H1 (cell line): ENCODE measurements around the gene TNFAIP8. TPM values are rescaled to one million over a fixed set of nuclear protein-coding genes. Genes with fewer than 3 reads are reported as not detected.

Experiments
- CTCF ChIA-PET: fragments of 300-600 bp; sonication (Branson Sonifier 250); formaldehyde crosslinking; loops from one replicate; lab custom pipeline; 2021; ENCODE audit not compliant: partially characterized antibody; lab: Charles Lee
- POLR2A ChIA-PET: fragments of 300-600 bp; sonication (Branson Sonifier 250); formaldehyde crosslinking; loops from one replicate; lab custom pipeline; 2021; ENCODE audit warnings: inconsistent platforms; ENCODE audit not compliant: partially characterized antibody; lab: Charles Lee
- DNase-seq, 2 experiments: peaks; one replicate each; pipeline versions ENCODE4 v3.0.0 to v3.0.0-alpha.2; 2010 to 2022; ENCODE audit warnings: low spot score in 2 of 2, low read depth in 1 of 2, mixed read lengths in 1 of 2
- FAIRE-seq: peaks from 2 replicates; lab custom pipeline; 2011; peaks lifted over from hg19 to GRCh38; lab: Jason Lieb, UNC
- H2AFZ ChIP-seq: 2 replicates; pipeline ENCODE4 v1.8.1; 2012; ENCODE audit warnings: low read length, inconsistent platforms
- H2AK5ac ChIP-seq: 2 replicates; pipeline ENCODE4 v1.6.1; 2013; ENCODE audit warnings: low read depth, low read length
- H2BK120ac ChIP-seq: replicated peaks from 2 replicates; pipeline ENCODE3; 2013; ENCODE audit warnings: low read depth, low read length, inconsistent platforms
- H2BK12ac ChIP-seq: 2 replicates; pipeline ENCODE4 v1.6.1; 2013; ENCODE audit warnings: low read depth, low read length
- H2BK15ac ChIP-seq: 2 replicates; pipeline ENCODE4 v1.6.1; 2013; ENCODE audit warnings: low read length
- H2BK20ac ChIP-seq: 2 replicates; pipeline ENCODE4 v1.6.1; 2013; ENCODE audit warnings: low read length
- H2BK5ac ChIP-seq: 2 replicates; pipeline ENCODE4 v1.6.1; 2013; ENCODE audit warnings: low read depth, low read length
- H3K14ac ChIP-seq: 2 replicates; pipeline ENCODE4 v1.6.1; 2013; ENCODE audit warnings: inconsistent platforms; ENCODE audit not compliant: insufficient read length
- H3K18ac ChIP-seq: 2 replicates; pipeline ENCODE4 v1.6.1; 2013; ENCODE audit warnings: low read length; ENCODE audit errors: extremely low read depth
- H3K23ac ChIP-seq: 2 replicates; pipeline ENCODE4 v1.6.1; 2013; ENCODE audit warnings: inconsistent platforms; ENCODE audit not compliant: insufficient read length
- H3K23me2 ChIP-seq: 2 replicates; pipeline ENCODE4 v1.6.1; 2013; ENCODE audit warnings: low read depth, low read length
- H3K27ac ChIP-seq: 2 replicates; pipeline ENCODE4 v1.6.1; 2011; ENCODE audit warnings: low read depth, low read length, inconsistent platforms
- H3K27me3 ChIP-seq, 4 experiments: replicated peaks in 1 of 4; 1 replicate in 1 of 4; 2 replicates in 3 of 4; pipeline versions ENCODE4 v1.6.1 to v1.8.1; 2011 to 2013; ENCODE audit warnings: low read length in 3 of 4, mild to moderate bottlenecking in 3 of 4, inconsistent platforms in 2 of 4, mixed read lengths in 2 of 4, moderate library complexity in 1 of 4; ENCODE audit not compliant: control insufficient read depth in 3 of 4, insufficient read depth in 3 of 4; ENCODE audit errors: extremely low read depth in 1 of 4
- H3K36me3 ChIP-seq, 4 experiments: 2 replicates each; pipeline versions ENCODE4 v1.6.1 to v1.8.1; 2011 to 2013; ENCODE audit warnings: mild to moderate bottlenecking in 4 of 4, low read length in 3 of 4, moderate library complexity in 2 of 4, control low read depth in 1 of 4, inconsistent platforms in 1 of 4; ENCODE audit not compliant: insufficient read depth in 4 of 4, control insufficient read depth in 2 of 4
- H3K4ac ChIP-seq: replicated peaks from 2 replicates; pipeline ENCODE3; 2013; ENCODE audit warnings: low read length, low read depth, mixed read lengths, inconsistent platforms; ENCODE audit not compliant: insufficient read length
- H3K4me1 ChIP-seq, 4 experiments: replicated peaks in 1 of 4; 1 replicate in 1 of 4; 2 replicates in 3 of 4; pipeline versions ENCODE4 v1.6.1 to v1.8.1; 2011 to 2013; ENCODE audit warnings: low read length in 3 of 4, inconsistent platforms in 2 of 4, mixed read lengths in 1 of 4; ENCODE audit not compliant: insufficient read depth in 4 of 4, control insufficient read depth in 3 of 4
- H3K4me2 ChIP-seq, 2 experiments: 2 replicates each; pipeline versions ENCODE4 v1.6.1 to v1.8.1; 2011 to 2013; ENCODE audit warnings: low read depth in 2 of 2, low read length in 2 of 2, control low read depth in 1 of 2, inconsistent platforms in 1 of 2, mild to moderate bottlenecking in 1 of 2; ENCODE audit not compliant: insufficient read depth in 1 of 2
- H3K4me3 ChIP-seq, 4 experiments: fragments of 200-600, 300-600 bp in 1 of 4; sonication (generic), shearing (Covaris generic), sonication (Bioruptor Twin) in 1 of 4; 2 replicates each; pipeline versions ENCODE4 v1.5.1 to v1.8.1; 2011 to 2016; ENCODE audit warnings: low read length in 4 of 4, low read depth in 3 of 4, control low read depth in 2 of 4, inconsistent platforms in 2 of 4, mild to moderate bottlenecking in 2 of 4, mixed read lengths in 1 of 4, moderate library complexity in 1 of 4; ENCODE audit not compliant: insufficient read depth in 2 of 4; ENCODE audit errors: extremely low read depth in 1 of 4
- H3K56ac ChIP-seq: replicated peaks from 2 replicates; pipeline ENCODE3; 2013; ENCODE audit warnings: low read depth, mild to moderate bottlenecking, mixed read lengths, low read length, inconsistent platforms; ENCODE audit not compliant: insufficient read length
- H3K79me1 ChIP-seq: 2 replicates; pipeline ENCODE4 v1.6.1; 2013; ENCODE audit warnings: low read depth, low read length, control low read depth
- H3K79me2 ChIP-seq, 2 experiments: 2 replicates each; pipeline versions ENCODE4 v1.6.1 to v1.8.1; 2012 to 2013; ENCODE audit warnings: low read length in 2 of 2, mild to moderate bottlenecking in 2 of 2, inconsistent platforms in 1 of 2; ENCODE audit not compliant: insufficient read depth in 2 of 2, control insufficient read depth in 1 of 2
- H3K9ac ChIP-seq, 4 experiments: replicated peaks in 1 of 4; 1 replicate in 1 of 4; 2 replicates in 3 of 4; pipeline versions ENCODE4 v1.6.1 to v1.8.1; 2011 to 2013; ENCODE audit warnings: low read depth in 3 of 4, low read length in 3 of 4, control low read depth in 2 of 4, mild to moderate bottlenecking in 2 of 4, moderate library complexity in 2 of 4, inconsistent platforms in 1 of 4; ENCODE audit errors: extremely low read depth in 1 of 4
- H3K9me3 ChIP-seq, 2 experiments: 2 replicates each; pipeline versions ENCODE4 v1.6.1 to v1.8.1; 2012 to 2013; ENCODE audit warnings: mild to moderate bottlenecking in 2 of 2, moderate library complexity in 2 of 2, control low read depth in 1 of 2, inconsistent platforms in 1 of 2, low read depth in 1 of 2, low read length in 1 of 2, mixed read lengths in 1 of 2; ENCODE audit not compliant: insufficient read depth in 2 of 2
- H4K20me1 ChIP-seq, 2 experiments: replicated peaks in 1 of 2; 2 replicates each; pipeline versions ENCODE3 to v1.8.1; 2011 to 2013; ENCODE audit warnings: inconsistent platforms in 2 of 2, low read length in 2 of 2, mild to moderate bottlenecking in 1 of 2; ENCODE audit not compliant: insufficient read depth in 2 of 2, control insufficient read depth in 1 of 2
- H4K5ac ChIP-seq: 2 replicates; pipeline ENCODE4 v1.6.1; 2013; ENCODE audit warnings: low read length, low read depth, mixed read lengths, inconsistent platforms; ENCODE audit not compliant: insufficient read length
- H4K8ac ChIP-seq: 2 replicates; pipeline ENCODE4 v1.8.0; 2013; ENCODE audit warnings: mild to moderate bottlenecking, moderate library complexity, low read length, inconsistent platforms; ENCODE audit not compliant: insufficient read depth; ENCODE audit errors: extremely low read depth
- H4K91ac ChIP-seq: replicated peaks from 2 replicates; pipeline ENCODE3; 2013; ENCODE audit warnings: low read length, mixed read lengths, inconsistent platforms; ENCODE audit not compliant: insufficient read length
- BACH1 ChIP-seq: IDR thresholded peaks from 2 replicates; pipeline ENCODE4 v1.6.1; 2012; ENCODE audit warnings: low read length, improper control_type of control experiment
- CBX5 ChIP-seq: fragments of 300-800, 300-1000 bp; sonication (generic); IDR thresholded peaks from 2 replicates; pipeline ENCODE4 v1.7.1; 2016; ENCODE audit warnings: antibody characterized with exemption, low read length, low read depth
- CREB1 ChIP-seq: IDR thresholded peaks from 2 replicates; pipeline ENCODE4 v1.6.1; 2012; ENCODE audit warnings: inconsistent platforms
- FOSL1 ChIP-seq: IDR thresholded peaks from 2 replicates; pipeline ENCODE4 v1.6.1; 2011; ENCODE audit warnings: mild to moderate bottlenecking, low read depth, low read length, moderate library complexity; ENCODE audit not compliant: insufficient read depth
- HDAC6 ChIP-seq: IDR thresholded peaks from one replicate; pipeline ENCODE4 v1.7.1; 2012; ENCODE audit warnings: low read depth, mild to moderate bottlenecking, inconsistent platforms, low read length, moderate library complexity
- KDM1A ChIP-seq: fragments of 200-600, 300-600 bp; sonication (generic); IDR thresholded peaks from 2 replicates; pipeline ENCODE4 v1.7.1; 2016; ENCODE audit warnings: mild to moderate bottlenecking, low read length, borderline replicate concordance
- MAFK ChIP-seq: IDR thresholded peaks from 2 replicates; pipeline ENCODE4 v1.6.1; 2012; ENCODE audit warnings: low read depth, mild to moderate bottlenecking, improper control_type of control experiment, low read length
- RAD21 ChIP-seq, 2 experiments: IDR thresholded peaks in 1 of 2; conservative IDR thresholded peaks in 1 of 2; 2 replicates each; pipeline ENCODE4 v1.6.1; 2011; ENCODE audit warnings: low read depth in 2 of 2, low read length in 2 of 2, improper control_type of control experiment in 1 of 2, inconsistent platforms in 1 of 2, mild to moderate bottlenecking in 1 of 2, moderate library complexity in 1 of 2
- RFX5 ChIP-seq: IDR thresholded peaks from 2 replicates; pipeline ENCODE4 v1.6.1; 2011; ENCODE audit warnings: low read depth, low read length, improper control_type of control experiment, borderline replicate concordance
- RNF2 ChIP-seq: fragments of 200-900, 300-1000 bp; sonication (generic); IDR thresholded peaks from 2 replicates; pipeline ENCODE4 v1.7.1; 2016; ENCODE audit warnings: borderline replicate concordance, low read depth, mild to moderate bottlenecking, antibody characterized with exemption, low read length; ENCODE audit not compliant: poor library complexity, severe bottlenecking; ENCODE audit errors: missing control alignments
- SP1 ChIP-seq: IDR thresholded peaks from 2 replicates; pipeline ENCODE4 v1.6.1; 2011; ENCODE audit warnings: low read depth, low read length
- SP2 ChIP-seq: IDR thresholded peaks from 2 replicates; pipeline ENCODE4 v1.6.1; 2012; ENCODE audit warnings: mild to moderate bottlenecking, low read length, inconsistent platforms
- SP4 ChIP-seq: IDR thresholded peaks from 2 replicates; pipeline ENCODE4 v1.6.1; 2012; ENCODE audit warnings: low read length, inconsistent platforms
- TBP ChIP-seq: IDR thresholded peaks from 2 replicates; pipeline ENCODE4 v1.6.1; 2011; ENCODE audit warnings: low read depth, low read length, improper control_type of control experiment
- YY1 ChIP-seq: IDR thresholded peaks from 2 replicates; pipeline ENCODE4 v1.6.1; 2011; ENCODE audit warnings: low read depth, mild to moderate bottlenecking, low read length
- WGBS, 2 experiments: shearing (Covaris generic) in 1 of 2; methylation state at CpG; one replicate each; pipeline versions ENCODE4 v1.1.6 to v1.1.7; 2013 to 2015; ENCODE audit warnings: low lambda C conversion rate in 2 of 2, mixed read lengths in 2 of 2, inconsistent platforms in 1 of 2, low coverage in 1 of 2, missing lambda C conversion rate in 1 of 2; ENCODE audit not compliant: insufficient replicate concordance in 2 of 2, insufficient coverage in 1 of 2, insufficient read length in 1 of 2; ENCODE audit errors: extremely low coverage in 1 of 2, missing lambda C conversion rate in 1 of 2; 5-methylcytosine and 5-hydroxymethylcytosine counted together
- polyA plus RNA-seq, 7 experiments: library from polyadenylated mRNA; depleted of rRNA in 3 of 7; stranded (reverse) in 5 of 7; unstranded in 2 of 7; fragments of >200 nt in 5 of 7; fragments of 200-250 nt in 2 of 7; gene quantifications; 1 replicate in 5 of 7; 2 replicates in 1 of 7; 4 replicates in 1 of 7; pipeline versions ENCODE4 v1.2.1 to v1.2.3, GENCODE V29; 2011 to 2013; ENCODE audit warnings: missing spikeins in 2 of 7, mixed read lengths in 2 of 7
- total RNA-seq: library from RNA; stranded (reverse); fragmentation: NEBNext Ultra II Directional; extraction: Animal tissue kit (Norgen Biotek cat#: 25700); gene quantifications from 2 replicates; pipeline ENCODE4 v1.2.1, GENCODE V29; 2021

TNFAIP8 gene
- total and polyA plus RNA-seq, 2 of the 8 experiments (the other 6 are each of a cell fraction or from before 2014, with no cell fraction given), result 12.4 to 19.3 TPM

GRCh38 chr5:119363271-119363670 is 7.5 kb downstream of the TNFAIP8 start:
- peaks cover 0 to 20% of the 10 kb centered on the region in 2 experiments; a peak in 2 of 4 replicates for H3K79me2 ChIP-seq
- H3K18ac ChIP-seq, result no peak overlapping the region
- no peaks in the 10 kb centered on the region for H3K36me3 ChIP-seq
- no peak overlapping the region for H3K14ac ChIP-seq
- H2BK120ac ChIP-seq, result no peak overlapping the region
- no peak overlapping the region for H2AK5ac ChIP-seq
- no peak overlapping the region for H3K27ac ChIP-seq
- H4K8ac ChIP-seq, result no peak overlapping the region
- H3K27me3 ChIP-seq, result no peaks in the 10 kb centered on the region
- no peak overlapping the region for H3K4me3 ChIP-seq
- H3K23ac ChIP-seq, result no peak overlapping the region
- no peak overlapping the region for H3K4me2 ChIP-seq
- H3K4ac ChIP-seq, result no peak overlapping the region
- H4K91ac ChIP-seq, result no peak overlapping the region
- H3K9me3 ChIP-seq, result no peaks in the 10 kb centered on the region
- no peak for DNase-seq
- no peak overlapping the region for H2BK5ac ChIP-seq
- no peak overlapping the region for H2BK12ac ChIP-seq
- WGBS, 2 experiments, result 93% methylated on average over 2 of the region's 2 CpGs; no CpG with 5 or more reads in 1 of the 2 experiments
- no peak overlapping the region for H2AFZ ChIP-seq
- no peak overlapping the region for H4K5ac ChIP-seq
- H3K23me2 ChIP-seq, result no peaks in the 10 kb centered on the region
- H3K79me1 ChIP-seq, result no peaks in the 10 kb centered on the region
- H3K4me1 ChIP-seq, result peaks cover 2 to 13% (median 8%) of the 10 kb centered on the region in 4 experiments; a peak in 5 of 7 replicates
- H2BK15ac ChIP-seq, result no peak overlapping the region
- no peaks in the 10 kb centered on the region for H4K20me1 ChIP-seq
- FAIRE-seq, result no peak
- POLR2A ChIA-PET, result interaction anchor here (1.0 to 1.3 kb wide), 2 partner anchors 15 to 24 kb away, joined by 3 to 4 read pairs; no protein-coding TSS in a partner anchor
- H2BK20ac ChIP-seq, result no peak overlapping the region
- CTCF ChIA-PET, result interaction anchor here (0.9 to 1.0 kb wide), 2 partner anchors 28 to 72 kb away, joined by 3 read pairs; no protein-coding TSS in a partner anchor
- no peak overlapping the region for H3K56ac ChIP-seq
- H3K9ac ChIP-seq, result no peak overlapping the region
- no peak for TF ChIP-seq RAD21 (IDR thresholded peaks at IDR 0.05 in 1 of 2, conservative IDR thresholded peaks at IDR 0.05 in 1 of 2; ENCODE audit: low read depth in 2 of 2, low read length in 2 of 2)
- no peak for TF ChIP-seq RFX5
- TF ChIP-seq KDM1A, result no peak
- no peak for TF ChIP-seq SP1
- no peak for TF ChIP-seq HDAC6
- no peak for TF ChIP-seq SP2
- no peak for TF ChIP-seq RNF2
- no peak for TF ChIP-seq BACH1
- TF ChIP-seq TBP, result no peak
- TF ChIP-seq MAFK, result no peak
- TF ChIP-seq CREB1, result no peak
- no peak for TF ChIP-seq SP4
- TF ChIP-seq CBX5, result no peak
- TF ChIP-seq YY1, result no peak
- TF ChIP-seq FOSL1, result no peak
